GM23338 (cell line): ENCODE measurements around the gene BLTP3A.

Experiments used
- CREB1 ChIP-seq: fragments of 250-450 bp; sonication (Bioruptor Pico); IDR thresholded peaks from 2 replicates; pipeline ENCODE4 v1.5.0; 2020; ENCODE audit warnings: low read depth, mild to moderate bottlenecking, moderate library complexity
- EZH2 ChIP-seq: fragments of 200-600 bp; sonication (generic); IDR thresholded peaks from one replicate; pipeline ENCODE4 v1.8.0; 2017; ENCODE audit warnings: antibody characterized with exemption, mild to moderate bottlenecking, low read depth; ENCODE audit not compliant: unreplicated experiment
- EZH2phosphoT487 ChIP-seq: fragments of 200-600 bp; sonication (generic); IDR thresholded peaks from one replicate; pipeline ENCODE4 v1.8.1; 2018; ENCODE audit warnings: antibody characterized with exemption; ENCODE audit not compliant: unreplicated experiment
- STAT1 ChIP-seq: IDR thresholded peaks from one replicate; pipeline ENCODE4 v1.6.1; 2016; ENCODE audit warnings: antibody characterized with exemption; ENCODE audit not compliant: unreplicated experiment
- TF ChIP-seq, protein P1 (sequence below), 2 experiments: fragments of 200-600 bp in 1 of 2; sonication (generic) in 1 of 2; conservative IDR thresholded peaks; 2 replicates each; pipeline versions ENCODE4 v1.5.1 to v1.6.1; 2016 to 2017; ENCODE audit warnings: antibody characterized with exemption in 2 of 2, low read depth in 2 of 2, mild to moderate bottlenecking in 2 of 2, moderate library complexity in 1 of 2
- TF ChIP-seq, protein P2 (sequence below): IDR thresholded peaks from one replicate; pipeline ENCODE4 v1.6.1; 2018; ENCODE audit warnings: antibody characterized with exemption; ENCODE audit not compliant: unreplicated experiment

DNA sequence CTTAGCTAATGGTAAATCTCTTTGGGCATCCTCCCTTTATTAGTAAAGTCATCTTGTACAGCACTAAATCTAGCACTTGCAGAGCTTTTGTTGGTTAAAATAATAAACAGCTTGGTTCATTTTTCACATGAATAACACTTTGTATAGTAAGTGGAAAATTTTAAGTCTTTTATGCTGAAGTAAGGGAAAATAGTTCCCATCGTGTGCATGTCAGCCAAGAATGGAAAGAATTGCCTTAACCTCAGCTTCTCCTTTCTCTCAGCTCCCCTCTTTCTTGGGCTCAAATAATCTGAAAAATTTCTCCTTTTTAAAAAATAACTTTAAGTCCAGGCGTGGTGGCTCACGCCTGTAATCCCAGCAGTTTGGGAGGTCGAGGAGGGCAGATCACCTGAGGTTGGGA, 18.0 kb upstream of the BLTP3A start:
- no peak for TF ChIP-seq EZH2
- TF ChIP-seq, protein P1, sequence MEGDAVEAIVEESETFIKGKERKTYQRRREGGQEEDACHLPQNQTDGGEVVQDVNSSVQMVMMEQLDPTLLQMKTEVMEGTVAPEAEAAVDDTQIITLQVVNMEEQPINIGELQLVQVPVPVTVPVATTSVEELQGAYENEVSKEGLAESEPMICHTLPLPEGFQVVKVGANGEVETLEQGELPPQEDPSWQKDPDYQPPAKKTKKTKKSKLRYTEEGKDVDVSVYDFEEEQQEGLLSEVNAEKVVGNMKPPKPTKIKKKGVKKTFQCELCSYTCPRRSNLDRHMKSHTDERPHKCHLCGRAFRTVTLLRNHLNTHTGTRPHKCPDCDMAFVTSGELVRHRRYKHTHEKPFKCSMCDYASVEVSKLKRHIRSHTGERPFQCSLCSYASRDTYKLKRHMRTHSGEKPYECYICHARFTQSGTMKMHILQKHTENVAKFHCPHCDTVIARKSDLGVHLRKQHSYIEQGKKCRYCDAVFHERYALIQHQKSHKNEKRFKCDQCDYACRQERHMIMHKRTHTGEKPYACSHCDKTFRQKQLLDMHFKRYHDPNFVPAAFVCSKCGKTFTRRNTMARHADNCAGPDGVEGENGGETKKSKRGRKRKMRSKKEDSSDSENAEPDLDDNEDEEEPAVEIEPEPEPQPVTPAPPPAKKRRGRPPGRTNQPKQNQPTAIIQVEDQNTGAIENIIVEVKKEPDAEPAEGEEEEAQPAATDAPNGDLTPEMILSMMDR (conservative IDR thresholded peaks at IDR 0.05; ENCODE audit: low read depth in 2 of 2): no peak
- no peak for TF ChIP-seq CREB1 (CRISPR knock-in tag)
- no peak for TF ChIP-seq STAT1
- TF ChIP-seq, protein P2, sequence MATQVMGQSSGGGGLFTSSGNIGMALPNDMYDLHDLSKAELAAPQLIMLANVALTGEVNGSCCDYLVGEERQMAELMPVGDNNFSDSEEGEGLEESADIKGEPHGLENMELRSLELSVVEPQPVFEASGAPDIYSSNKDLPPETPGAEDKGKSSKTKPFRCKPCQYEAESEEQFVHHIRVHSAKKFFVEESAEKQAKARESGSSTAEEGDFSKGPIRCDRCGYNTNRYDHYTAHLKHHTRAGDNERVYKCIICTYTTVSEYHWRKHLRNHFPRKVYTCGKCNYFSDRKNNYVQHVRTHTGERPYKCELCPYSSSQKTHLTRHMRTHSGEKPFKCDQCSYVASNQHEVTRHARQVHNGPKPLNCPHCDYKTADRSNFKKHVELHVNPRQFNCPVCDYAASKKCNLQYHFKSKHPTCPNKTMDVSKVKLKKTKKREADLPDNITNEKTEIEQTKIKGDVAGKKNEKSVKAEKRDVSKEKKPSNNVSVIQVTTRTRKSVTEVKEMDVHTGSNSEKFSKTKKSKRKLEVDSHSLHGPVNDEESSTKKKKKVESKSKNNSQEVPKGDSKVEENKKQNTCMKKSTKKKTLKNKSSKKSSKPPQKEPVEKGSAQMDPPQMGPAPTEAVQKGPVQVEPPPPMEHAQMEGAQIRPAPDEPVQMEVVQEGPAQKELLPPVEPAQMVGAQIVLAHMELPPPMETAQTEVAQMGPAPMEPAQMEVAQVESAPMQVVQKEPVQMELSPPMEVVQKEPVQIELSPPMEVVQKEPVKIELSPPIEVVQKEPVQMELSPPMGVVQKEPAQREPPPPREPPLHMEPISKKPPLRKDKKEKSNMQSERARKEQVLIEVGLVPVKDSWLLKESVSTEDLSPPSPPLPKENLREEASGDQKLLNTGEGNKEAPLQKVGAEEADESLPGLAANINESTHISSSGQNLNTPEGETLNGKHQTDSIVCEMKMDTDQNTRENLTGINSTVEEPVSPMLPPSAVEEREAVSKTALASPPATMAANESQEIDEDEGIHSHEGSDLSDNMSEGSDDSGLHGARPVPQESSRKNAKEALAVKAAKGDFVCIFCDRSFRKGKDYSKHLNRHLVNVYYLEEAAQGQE: no peak
- no peak for TF ChIP-seq EZH2phosphoT487
